AG20443 (cell line): ENCODE data around the gene JKAMP.
"Not testable (repeated sequence)": the region's sequence is repeated elsewhere in the genome, so short reads cannot be mapped to it uniquely, and the experiment has no call there.

Experiments
- DNase-seq: peaks from one replicate; pipeline ENCODE4 v3.0.0; 2012; ENCODE audit warnings: low spot score, mixed read lengths

Gene JKAMP

GRCh38 chr14:59483819-59484638 lies at the start of gene JKAMP, which contains the start of gene L3HYPDH:
JKAMP (plus strand) TSS chr14:59484517; CDS start chr14:59484590, 73 bp downstream.
L3HYPDH (minus strand) TSS chr14:59484408; CDS start chr14:59484316, 92 bp downstream.
- peak; percentile 96 for DNase-seq

GRCh38 chr14:59435101-59435500 lies 49.2 kb upstream of the JKAMP start:
- DNase-seq = no peak

GRCh38 chr14:59435987-59436386 lies 48.3 kb upstream of the JKAMP start:
- no peak for DNase-seq

GRCh38 chr14:59438195-59438647 lies 46.1 kb upstream of the JKAMP start:
- DNase-seq = no peak

GRCh38 chr14:59439256-59439965 lies 44.9 kb upstream of the JKAMP start:
- peak; percentile 22 for DNase-seq

GRCh38 chr14:59448673-59449072 lies 35.6 kb upstream of the JKAMP start:
- not testable (repeated sequence) for DNase-seq

- no peak for DNase-seq
Observed at GRCh38 chr14:59450716-59451115, 33.6 kb upstream of the JKAMP start.

GRCh38 chr14:59451849-59452248 lies 32.5 kb upstream of the JKAMP start:
- DNase-seq = no peak

GRCh38 chr14:59454139-59454538 lies 30.2 kb upstream of the JKAMP start:
- peak; percentile 84 for DNase-seq

GRCh38 chr14:59455411-59455810 lies 28.9 kb upstream of the JKAMP start:
- peak; percentile 24 for DNase-seq

GRCh38 chr14:59458486-59458885 lies 25.8 kb upstream of the JKAMP start:
- no peak for DNase-seq

GRCh38 chr14:59460378-59460777 lies 23.9 kb upstream of the JKAMP start:
- no peak for DNase-seq

- DNase-seq = no peak
Observed at GRCh38 chr14:59461891-59462290, 22.4 kb upstream of the JKAMP start.

- DNase-seq = no peak
Observed at GRCh38 chr14:59463787-59464485, 20.4 kb upstream of the JKAMP start.

- peak; percentile 79 for DNase-seq
Observed at GRCh38 chr14:59464486-59465315, 19.6 kb upstream of the JKAMP start.

GRCh38 chr14:59465316-59466135 lies 18.8 kb upstream of the JKAMP start, which contains the start of gene GPR135:
GPR135 (minus strand) TSS chr14:59465380; CDS start chr14:59465226, 154 bp downstream.
- no peak for DNase-seq

GRCh38 chr14:59474172-59474571 lies 10.1 kb upstream of the JKAMP start:
- no peak for DNase-seq

- DNase-seq = no peak
Observed at GRCh38 chr14:59475709-59476108, 8.6 kb upstream of the JKAMP start.

- no peak for DNase-seq
Observed at GRCh38 chr14:59478540-59478939, 5.8 kb upstream of the JKAMP start.

GRCh38 chr14:59480166-59480565 lies 4.2 kb upstream of the JKAMP start:
- DNase-seq = no peak

- no peak for DNase-seq
Observed at GRCh38 chr14:59481407-59481806, 2.9 kb upstream of the JKAMP start.
